ENCODE data around the gene MIA3. TPM values are rescaled to one million over a fixed set of nuclear protein-coding genes. Genes with fewer than 3 reads are reported as not detected.
"Not testable (repeated sequence)": the region's sequence is repeated elsewhere in the genome, so short reads cannot be mapped to it uniquely, and the experiment has no call there.

The MIA3 gene
- 10 to 100 TPM; 68.6 to 84.0 (median 72.2) TPM for polyA plus RNA-seq (ENCODE audit: insufficient read length in 4 of 4)

- DNase-seq (ENCODE audit: low read depth in 4 of 4, low spot score in 3 of 4): peak in 1 of 4 donors; percentile 45
Observed at GRCh38 chr1:222618001-222618879, at the start of gene MIA3. Gene MIA3 (plus strand): TSS chr1:222618097. CDS start chr1:222618111, 14 bp downstream.

- no peak for DNase-seq (ENCODE audit: low read depth in 4 of 4, low spot score in 3 of 4)
Observed at GRCh38 chr1:222570837-222571236, 47.1 kb upstream of the MIA3 start.

GRCh38 chr1:222579316-222579715 is 38.6 kb upstream of the MIA3 start:
- no peak for DNase-seq (ENCODE audit: low read depth in 4 of 4, low spot score in 3 of 4)

GRCh38 chr1:222582099-222582774 is 35.7 kb upstream of the MIA3 start:
- no peak for DNase-seq (ENCODE audit: low read depth in 4 of 4, low spot score in 3 of 4)

GRCh38 chr1:222583079-222583478 is 34.8 kb upstream of the MIA3 start:
- DNase-seq (ENCODE audit: low read depth in 4 of 4, low spot score in 3 of 4): no peak

- DNase-seq (ENCODE audit: low read depth in 4 of 4, low spot score in 3 of 4): no peak
Observed at GRCh38 chr1:222586842-222587241, 31.1 kb upstream of the MIA3 start.

- DNase-seq (ENCODE audit: low read depth in 4 of 4, low spot score in 3 of 4): no peak
Observed at GRCh38 chr1:222588135-222588534, 29.8 kb upstream of the MIA3 start.

GRCh38 chr1:222589462-222590302 is 28.2 kb upstream of the MIA3 start, which contains the start of gene TAF1A:
Gene TAF1A (minus strand): TSS chr1:222589933.
- peak; percentile 70 to 79 (median 76) for DNase-seq (ENCODE audit: low read depth in 4 of 4, low spot score in 3 of 4)

GRCh38 chr1:222592171-222592570 is 25.7 kb upstream of the MIA3 start:
- no peak for DNase-seq (ENCODE audit: low read depth in 4 of 4, low spot score in 3 of 4)

- no peak for DNase-seq (ENCODE audit: low read depth in 4 of 4, low spot score in 3 of 4)
Observed at GRCh38 chr1:222594789-222595188, 23.1 kb upstream of the MIA3 start.

GRCh38 chr1:222596696-222597095 is 21.2 kb upstream of the MIA3 start:
- DNase-seq (ENCODE audit: low read depth in 4 of 4, low spot score in 3 of 4): no peak

- DNase-seq (ENCODE audit: low read depth in 4 of 4, low spot score in 3 of 4): no peak
Observed at GRCh38 chr1:222600281-222600680, 17.6 kb upstream of the MIA3 start.

- DNase-seq (ENCODE audit: low read depth in 4 of 4, low spot score in 3 of 4): no peak
Observed at GRCh38 chr1:222601257-222601656, 16.6 kb upstream of the MIA3 start.

- DNase-seq (ENCODE audit: low read depth in 4 of 4, low spot score in 3 of 4): no peak
Observed at GRCh38 chr1:222606757-222607156, 11.1 kb upstream of the MIA3 start.

GRCh38 chr1:222609111-222609510 is 8.8 kb upstream of the MIA3 start:
- not testable (repeated sequence) for DNase-seq (ENCODE audit: low read depth in 4 of 4, low spot score in 3 of 4)

GRCh38 chr1:222610728-222611127 is 7.2 kb upstream of the MIA3 start:
- no peak for DNase-seq (ENCODE audit: low read depth in 4 of 4, low spot score in 3 of 4)

- no peak for DNase-seq (ENCODE audit: low read depth in 4 of 4, low spot score in 3 of 4)
Observed at GRCh38 chr1:222613627-222614026, 4.3 kb upstream of the MIA3 start.

GRCh38 chr1:222616525-222616924 is 1.4 kb upstream of the MIA3 start:
- peak in 1 of 4 donors; percentile 7 for DNase-seq (ENCODE audit: low read depth in 4 of 4, low spot score in 3 of 4)

GRCh38 chr1:222617367-222617951 is 438 bp upstream of the MIA3 start:
- DNase-seq (ENCODE audit: low read depth in 4 of 4, low spot score in 3 of 4): peak; percentile 71 to 77 (median 74)

- DNase-seq (ENCODE audit: low read depth in 4 of 4, low spot score in 3 of 4): no peak
Observed at GRCh38 chr1:222618880-222619596, 1.1 kb downstream of the MIA3 start.
